HepG2 (cell line): ENCODE data around the gene COG5. TPM values are rescaled to one million over a fixed set of nuclear protein-coding genes. Genes with fewer than 3 reads are reported as not detected.

Experiments used
- CBFB ChIP-seq: sonication (generic); formaldehyde crosslinking; IDR thresholded peaks from 2 replicates; pipeline ENCODE4 v1.4.0; 2020; ENCODE audit warnings: missing genetic modification reagents
- FOXP4 ChIP-seq: sonication (generic); formaldehyde crosslinking; IDR thresholded peaks from 2 replicates; pipeline ENCODE4 v1.4.0; 2020; ENCODE audit warnings: missing genetic modification reagents
- HIVEP1 ChIP-seq: sonication (generic); formaldehyde crosslinking; IDR thresholded peaks from 2 replicates; pipeline ENCODE4 v1.4.0; 2020; ENCODE audit warnings: mild to moderate bottlenecking, missing genetic modification reagents
- HNRNPH1 ChIP-seq: fragments of 200-400 bp; formaldehyde crosslinking; optimal IDR thresholded peaks from 2 replicates; pipeline ENCODE3; 2017; ENCODE audit warnings: mild to moderate bottlenecking, low read depth, low read length
- JARID2 ChIP-seq: sonication (generic); formaldehyde crosslinking; IDR thresholded peaks from 2 replicates; pipeline ENCODE4 v1.8.1; 2023; ENCODE audit warnings: missing genetic modification reagents, inconsistent platforms; ENCODE audit not compliant: insufficient replicate concordance
- TAF15 ChIP-seq: fragments of 200-400 bp; formaldehyde crosslinking; IDR thresholded peaks from one replicate; pipeline ENCODE4 v1.6.1; 2018; ENCODE audit warnings: mild to moderate bottlenecking, low read depth, low read length; ENCODE audit not compliant: poor library complexity, severe bottlenecking
- ZBTB26 ChIP-seq: IDR thresholded peaks from 2 replicates; pipeline ENCODE4 v1.6.1; 2016; ENCODE audit warnings: missing compliant biosample characterization, missing genetic modification reagents, borderline replicate concordance
- ZBTB38 ChIP-seq: sonication (generic); formaldehyde crosslinking; IDR thresholded peaks from 2 replicates; pipeline ENCODE4 v1.5.1; 2020; ENCODE audit warnings: mild to moderate bottlenecking, missing genetic modification reagents
- ZFP1 ChIP-seq: IDR thresholded peaks from 2 replicates; pipeline ENCODE4 v1.6.1; 2016
- ZFP37 ChIP-seq: sonication (generic); formaldehyde crosslinking; IDR thresholded peaks from 2 replicates; pipeline ENCODE4 v1.4.0; 2020; ENCODE audit warnings: missing genetic modification reagents, borderline replicate concordance
- ZMAT3 ChIP-seq: sonication (generic); formaldehyde crosslinking; conservative IDR thresholded peaks from 2 replicates; pipeline ENCODE4 v1.7.0; 2021; ENCODE audit warnings: missing genetic modification reagents
- ZNF138 ChIP-seq: sonication (generic); formaldehyde crosslinking; IDR thresholded peaks from 2 replicates; pipeline ENCODE4 v1.5.0; 2020; ENCODE audit warnings: mild to moderate bottlenecking, low read depth, missing genetic modification reagents
- ZNF33A ChIP-seq: sonication (generic); formaldehyde crosslinking; IDR thresholded peaks from 2 replicates; pipeline ENCODE4 v1.5.1; 2020; ENCODE audit warnings: missing genetic modification reagents, mild to moderate bottlenecking, moderate library complexity, borderline replicate concordance
- ZNF367 ChIP-seq: sonication (generic); formaldehyde crosslinking; IDR thresholded peaks from 2 replicates; pipeline ENCODE4 v1.4.0; 2020; ENCODE audit warnings: missing genetic modification reagents, borderline replicate concordance
- ZNF484 ChIP-seq: sonication (generic); formaldehyde crosslinking; IDR thresholded peaks from 2 replicates; pipeline ENCODE4 v1.5.1; 2020; ENCODE audit warnings: mild to moderate bottlenecking, low read depth, missing genetic modification reagents, borderline replicate concordance
- ZNF660 ChIP-seq: sonication (generic); formaldehyde crosslinking; IDR thresholded peaks from 2 replicates; pipeline ENCODE4 v1.5.1; 2020; ENCODE audit warnings: mild to moderate bottlenecking, low read depth, missing genetic modification reagents, borderline replicate concordance
- ZSCAN9 ChIP-seq: IDR thresholded peaks from 2 replicates; pipeline ENCODE4 v1.6.1; 2016; ENCODE audit warnings: borderline replicate concordance
- polyA plus RNA-seq, 8 experiments: library from polyadenylated mRNA; depleted of rRNA in 3 of 8; stranded (reverse) in 7 of 8; unstranded in 1 of 8; fragments of >200 nt; fragmentation: Illumina TruSeq in 4 of 8; extraction: Trizol in 4 of 8; gene quantifications; 2 replicates each; pipeline versions ENCODE4 v1.2.1 to v1.2.3, GENCODE V29; 2011 to 2016; ENCODE audit warnings: low read depth in 4 of 8, missing spikeins in 1 of 8, mixed read lengths in 1 of 8; ENCODE audit not compliant: insufficient read depth in 1 of 8
- total RNA-seq, 5 experiments: library from RNA; depleted of rRNA; stranded (reverse); fragments of >200 nt; fragmentation: Illumina TruSeq; extraction: Trizol; gene quantifications; 2 replicates each; pipeline ENCODE4 v1.2.3, GENCODE V29; 2016; ENCODE audit warnings: low read depth in 1 of 5
- TF ChIP-seq, protein P1 (sequence below): sonication (generic); formaldehyde crosslinking; IDR thresholded peaks from 2 replicates; pipeline ENCODE4 v1.8.1; 2022; ENCODE audit warnings: low read depth, mild to moderate bottlenecking, missing genetic modification reagents
- TF ChIP-seq, protein P2 (sequence below): sonication (generic); formaldehyde crosslinking; IDR thresholded peaks from 2 replicates; pipeline ENCODE4 v1.8.0; 2022; ENCODE audit warnings: mild to moderate bottlenecking, missing genetic modification reagents; ENCODE audit not compliant: insufficient replicate concordance
- TF ChIP-seq, protein P3 (sequence below): fragments of 450-650 bp; IDR thresholded peaks from 2 replicates; pipeline ENCODE4 v1.6.1; 2017

The COG5 gene
- total and polyA plus RNA-seq, 2 of the 13 experiments (the other 11 are each of a cell fraction or from before 2014, with no cell fraction given), result 20.4 to 31.3 TPM

DNA sequence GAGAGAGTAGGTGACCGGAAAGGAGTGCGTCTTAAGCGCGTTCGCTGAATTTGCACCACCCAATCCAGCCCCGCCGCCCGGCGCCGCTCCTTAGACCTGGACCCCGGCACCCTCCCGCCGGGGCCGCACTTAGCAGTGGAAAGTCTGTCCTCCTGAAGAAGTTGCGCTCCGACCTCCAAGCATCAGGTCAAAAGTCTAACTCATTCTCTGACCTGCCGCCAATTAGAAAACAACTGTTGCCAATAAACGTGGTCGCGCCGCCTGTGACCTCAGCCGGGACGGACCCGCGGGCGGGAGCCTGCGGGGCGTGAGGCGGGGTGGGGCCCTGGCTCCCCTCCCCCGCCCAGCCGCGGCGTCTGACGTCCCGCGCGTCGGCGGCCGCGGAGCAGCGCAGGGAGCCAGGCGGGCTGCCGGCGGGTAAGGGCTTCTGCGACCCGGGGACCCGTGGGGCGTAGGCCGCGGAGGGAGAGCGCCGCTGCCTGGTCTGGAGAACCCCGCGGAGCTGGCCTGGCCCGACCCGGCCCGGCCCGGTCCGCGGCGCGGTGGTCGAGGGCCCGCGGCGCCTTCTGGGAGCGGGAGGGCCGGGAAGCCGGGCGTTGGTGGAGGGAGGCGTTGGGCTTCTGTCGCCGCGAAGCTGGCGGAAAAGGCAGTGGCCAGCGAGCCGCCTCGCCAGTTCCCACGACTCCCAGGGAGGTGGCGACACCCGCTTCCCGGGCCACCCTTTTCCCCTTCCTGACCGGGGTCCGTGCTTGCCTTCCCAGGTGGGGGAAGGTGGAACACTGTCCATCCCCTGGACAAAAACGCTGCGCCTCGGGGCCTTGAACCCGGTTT, 16.4 kb upstream of the COG5 start, which contains the start of gene BCAP29 (continued):
- TF ChIP-seq TAF15, result no peak
- no peak for TF ChIP-seq ZBTB26 (CRISPR knock-in tag)
- no peak for TF ChIP-seq ZNF660
- TF ChIP-seq HIVEP1 (CRISPR knock-in tag), result no peak
- TF ChIP-seq ZFP1 (CRISPR knock-in tag), result no peak
- peak; percentile 10; the same call in 1 of the 2 replicates for TF ChIP-seq FOXP4
- TF ChIP-seq ZNF367 (CRISPR knock-in tag), result no peak
- no peak for TF ChIP-seq HNRNPH1
- TF ChIP-seq, protein P1, sequence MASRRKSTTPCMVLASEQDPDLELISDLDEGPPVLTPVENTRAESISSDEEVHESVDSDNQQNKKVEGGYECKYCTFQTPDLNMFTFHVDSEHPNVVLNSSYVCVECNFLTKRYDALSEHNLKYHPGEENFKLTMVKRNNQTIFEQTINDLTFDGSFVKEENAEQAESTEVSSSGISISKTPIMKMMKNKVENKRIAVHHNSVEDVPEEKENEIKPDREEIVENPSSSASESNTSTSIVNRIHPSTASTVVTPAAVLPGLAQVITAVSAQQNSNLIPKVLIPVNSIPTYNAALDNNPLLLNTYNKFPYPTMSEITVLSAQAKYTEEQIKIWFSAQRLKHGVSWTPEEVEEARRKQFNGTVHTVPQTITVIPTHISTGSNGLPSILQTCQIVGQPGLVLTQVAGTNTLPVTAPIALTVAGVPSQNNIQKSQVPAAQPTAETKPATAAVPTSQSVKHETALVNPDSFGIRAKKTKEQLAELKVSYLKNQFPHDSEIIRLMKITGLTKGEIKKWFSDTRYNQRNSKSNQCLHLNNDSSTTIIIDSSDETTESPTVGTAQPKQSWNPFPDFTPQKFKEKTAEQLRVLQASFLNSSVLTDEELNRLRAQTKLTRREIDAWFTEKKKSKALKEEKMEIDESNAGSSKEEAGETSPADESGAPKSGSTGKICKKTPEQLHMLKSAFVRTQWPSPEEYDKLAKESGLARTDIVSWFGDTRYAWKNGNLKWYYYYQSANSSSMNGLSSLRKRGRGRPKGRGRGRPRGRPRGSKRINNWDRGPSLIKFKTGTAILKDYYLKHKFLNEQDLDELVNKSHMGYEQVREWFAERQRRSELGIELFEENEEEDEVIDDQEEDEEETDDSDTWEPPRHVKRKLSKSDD (CRISPR knock-in tag), result no peak
- TF ChIP-seq, protein P2, sequence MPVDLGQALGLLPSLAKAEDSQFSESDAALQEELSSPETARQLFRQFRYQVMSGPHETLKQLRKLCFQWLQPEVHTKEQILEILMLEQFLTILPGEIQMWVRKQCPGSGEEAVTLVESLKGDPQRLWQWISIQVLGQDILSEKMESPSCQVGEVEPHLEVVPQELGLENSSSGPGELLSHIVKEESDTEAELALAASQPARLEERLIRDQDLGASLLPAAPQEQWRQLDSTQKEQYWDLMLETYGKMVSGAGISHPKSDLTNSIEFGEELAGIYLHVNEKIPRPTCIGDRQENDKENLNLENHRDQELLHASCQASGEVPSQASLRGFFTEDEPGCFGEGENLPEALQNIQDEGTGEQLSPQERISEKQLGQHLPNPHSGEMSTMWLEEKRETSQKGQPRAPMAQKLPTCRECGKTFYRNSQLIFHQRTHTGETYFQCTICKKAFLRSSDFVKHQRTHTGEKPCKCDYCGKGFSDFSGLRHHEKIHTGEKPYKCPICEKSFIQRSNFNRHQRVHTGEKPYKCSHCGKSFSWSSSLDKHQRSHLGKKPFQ (CRISPR knock-in tag), result no peak
- peak; percentile 0; the same call in 1 of the 2 replicates for TF ChIP-seq ZBTB38 (CRISPR knock-in tag)
- 0 out of 2 replicates have a peak, but pooled peaks have one; percentile 8 for TF ChIP-seq CBFB (CRISPR knock-in tag)
- TF ChIP-seq JARID2 (CRISPR knock-in tag), result no peak
- no peak for TF ChIP-seq ZSCAN9 (CRISPR knock-in tag)
- no peak for TF ChIP-seq ZFP37
- TF ChIP-seq ZNF138 (CRISPR knock-in tag), result peak; percentile 67; the same call in 1 of the 2 replicates
- no peak for TF ChIP-seq ZNF33A (CRISPR knock-in tag)
- TF ChIP-seq, protein P3, sequence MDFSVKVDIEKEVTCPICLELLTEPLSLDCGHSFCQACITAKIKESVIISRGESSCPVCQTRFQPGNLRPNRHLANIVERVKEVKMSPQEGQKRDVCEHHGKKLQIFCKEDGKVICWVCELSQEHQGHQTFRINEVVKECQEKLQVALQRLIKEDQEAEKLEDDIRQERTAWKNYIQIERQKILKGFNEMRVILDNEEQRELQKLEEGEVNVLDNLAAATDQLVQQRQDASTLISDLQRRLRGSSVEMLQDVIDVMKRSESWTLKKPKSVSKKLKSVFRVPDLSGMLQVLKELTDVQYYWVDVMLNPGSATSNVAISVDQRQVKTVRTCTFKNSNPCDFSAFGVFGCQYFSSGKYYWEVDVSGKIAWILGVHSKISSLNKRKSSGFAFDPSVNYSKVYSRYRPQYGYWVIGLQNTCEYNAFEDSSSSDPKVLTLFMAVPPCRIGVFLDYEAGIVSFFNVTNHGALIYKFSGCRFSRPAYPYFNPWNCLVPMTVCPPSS, result no peak
- TF ChIP-seq ZNF484 (CRISPR knock-in tag), result no peak; the same call in 1 of the 2 replicates
- TF ChIP-seq ZMAT3 (CRISPR knock-in tag), result peak; percentile 10; the same call in 1 of the 2 replicates
